Measurements from ENCODE around the gene SPAST. TPM values are rescaled to one million over a fixed set of nuclear protein-coding genes. Genes with fewer than 3 reads are reported as not detected.
"Not testable (repeated sequence)": the region's sequence is repeated elsewhere in the genome, so short reads cannot be mapped to it uniquely, and the experiment has no call there.

Gene SPAST
- total RNA-seq, 1 experiment from 2014 or later, result 21.6 TPM

DNA sequence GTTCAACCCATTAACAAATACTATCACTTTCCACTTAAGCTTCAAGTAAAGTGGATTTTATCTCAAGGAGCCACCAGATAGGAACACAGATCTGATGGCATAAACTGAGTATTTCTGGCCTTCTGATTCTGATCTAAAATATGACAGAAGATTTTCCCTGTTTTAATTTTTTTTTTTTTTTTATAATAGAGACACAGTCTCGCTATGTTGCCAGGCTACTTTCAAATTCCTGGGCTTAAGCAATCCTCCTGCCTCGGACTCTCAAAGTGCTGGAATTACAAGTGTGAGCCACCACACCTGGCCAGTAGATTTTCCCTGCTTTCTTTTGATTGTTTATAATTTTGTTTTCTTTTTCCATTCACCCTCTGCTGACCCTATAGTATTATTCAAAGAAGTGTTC, 65.7 kb downstream of the SPAST start:
- CTCF ChIA-PET, result no interaction called here
- H3K36me3 ChIP-seq (ENCODE audit: low read depth, low read length), result peaks cover 7% of the 10 kb centered on the region; the same call in 1 of the 2 replicates
- BruUV-seq (replicated peaks), result no TSS peak
- no peak overlapping the region for H3K4me3 ChIP-seq (ENCODE audit: low read length)
- H3K9me3 ChIP-seq (ENCODE audit: low read length), result no peaks in the 10 kb centered on the region
- no peaks in the 10 kb centered on the region for H3K27me3 ChIP-seq (ENCODE audit: low read length)
- H3K9me2 ChIP-seq (replicated peaks; ENCODE audit: low read length), result no peaks in the 10 kb centered on the region
- no peaks in the 10 kb centered on the region for H3K79me2 ChIP-seq (ENCODE audit: low read length)
- POLR2A ChIA-PET (ENCODE audit: unreplicated experiment), result no interaction called here
- no peaks in the 10 kb centered on the region for H3K4me1 ChIP-seq (ENCODE audit: insufficient read depth, low read length)
- no peak for TF ChIP-seq CTCF (conservative IDR thresholded peaks at IDR 0.05; ENCODE audit: low read depth, low read length)
- no peak for TF ChIP-seq EZH2phosphoT487 (IDR thresholded peaks at IDR 0.05; ENCODE audit: borderline replicate concordance, low read length)
- no peak for TF ChIP-seq EZH2 (IDR thresholded peaks at IDR 0.05; ENCODE audit: low read length, unreplicated experiment)
- ATAC-seq (no peak), DNase-seq (no peak)
- no peak overlapping the region for H3K9ac ChIP-seq (ENCODE audit: low read length)
- no peak overlapping the region for H3K4me2 ChIP-seq (ENCODE audit: low read length)
- no peak overlapping the region for H2AFZ ChIP-seq (ENCODE audit: low read length)
- H4K20me1 ChIP-seq (ENCODE audit: low read length), result no peaks in the 10 kb centered on the region
- intact Hi-C loops (cut with micrococcal nuclease), result no loop called here
- H3F3A ChIP-seq (ENCODE audit: low read length, unreplicated experiment), result no peaks in the 10 kb centered on the region
- H3K27ac ChIP-seq (ENCODE audit: low read length), result no peak overlapping the region

GRCh38 chr2:32135409-32135808, 72.1 kb downstream of the SPAST start:
- TF ChIP-seq CTCF (conservative IDR thresholded peaks at IDR 0.05; ENCODE audit: low read depth, low read length), result peak; percentile 58
- no peak for TF ChIP-seq EZH2 (IDR thresholded peaks at IDR 0.05; ENCODE audit: low read length, unreplicated experiment)
- peaks cover 6% of the 10 kb centered on the region for H3K4me1 ChIP-seq (ENCODE audit: insufficient read depth, low read length)
- H3K79me2 ChIP-seq (ENCODE audit: low read length), result no peaks in the 10 kb centered on the region
- peak; percentile 99 for ATAC-seq
- H3K9me3 ChIP-seq (ENCODE audit: low read length), result no peaks in the 10 kb centered on the region
- H4K20me1 ChIP-seq (ENCODE audit: low read length), result no peaks in the 10 kb centered on the region
- intact Hi-C loops (cut with micrococcal nuclease), result loop anchor here (2.0 kb wide), 1 partner anchor 73 kb away; the partner anchor contains the start of gene SPAST
- H3K27me3 ChIP-seq (ENCODE audit: low read length), result no peaks in the 10 kb centered on the region
- POLR2A ChIA-PET (ENCODE audit: unreplicated experiment), result no interaction called here
- no TSS peak for BruUV-seq (replicated peaks)
- peak overlapping the region; percentile 65 for H2AFZ ChIP-seq (ENCODE audit: low read length)
- peak overlapping the region; percentile 61; the same call in 1 of the 2 replicates for H3K4me2 ChIP-seq (ENCODE audit: low read length)
- H3K9me2 ChIP-seq (replicated peaks; ENCODE audit: low read length), result no peaks in the 10 kb centered on the region
- H3F3A ChIP-seq (ENCODE audit: low read length, unreplicated experiment), result no peaks in the 10 kb centered on the region
- H3K9ac ChIP-seq (ENCODE audit: low read length), result no peak overlapping the region
- peaks cover 4% of the 10 kb centered on the region; the same call in 1 of the 2 replicates for H3K36me3 ChIP-seq (ENCODE audit: low read depth, low read length)
- H3K27ac ChIP-seq (ENCODE audit: low read length), result peak overlapping the region; percentile 14; the same call in 1 of the 2 replicates
- peak; percentile 89 for DNase-seq
- no peak overlapping the region for H3K4me3 ChIP-seq (ENCODE audit: low read length)
- CTCF ChIA-PET, result no interaction called here

GRCh38 chr2:32136097-32136496, 72.7 kb downstream of the SPAST start:
- no peak overlapping the region for H3K4me3 ChIP-seq (ENCODE audit: low read length)
- ChIA-PET POLR2A (ENCODE audit: unreplicated experiment) (no interaction called here), CTCF (no interaction called here)
- H4K20me1 ChIP-seq (ENCODE audit: low read length), result no peaks in the 10 kb centered on the region
- no peak overlapping the region for H2AFZ ChIP-seq (ENCODE audit: low read length)
- peaks cover 6% of the 10 kb centered on the region for H3K4me1 ChIP-seq (ENCODE audit: insufficient read depth, low read length)
- H3K9me2 ChIP-seq (replicated peaks; ENCODE audit: low read length), result no peaks in the 10 kb centered on the region
- H3K27ac ChIP-seq (ENCODE audit: low read length), result no peak overlapping the region
- DNase-seq (no peak), ATAC-seq (no peak)
- H3K9me3 ChIP-seq (ENCODE audit: low read length), result no peaks in the 10 kb centered on the region
- TF ChIP-seq EZH2 (IDR thresholded peaks at IDR 0.05; ENCODE audit: low read length, unreplicated experiment) (no peak), EZH2phosphoT487 (IDR thresholded peaks at IDR 0.05; ENCODE audit: borderline replicate concordance, low read length) (no peak), CTCF (conservative IDR thresholded peaks at IDR 0.05; ENCODE audit: low read depth, low read length) (no peak)
- no peaks in the 10 kb centered on the region for H3K79me2 ChIP-seq (ENCODE audit: low read length)
- H3K4me2 ChIP-seq (ENCODE audit: low read length), result no peak overlapping the region
- no peaks in the 10 kb centered on the region for H3F3A ChIP-seq (ENCODE audit: low read length, unreplicated experiment)
- H3K27me3 ChIP-seq (ENCODE audit: low read length), result no peaks in the 10 kb centered on the region
- no peak overlapping the region for H3K9ac ChIP-seq (ENCODE audit: low read length)
- no TSS peak for BruUV-seq (replicated peaks)
- intact Hi-C loops (cut with micrococcal nuclease), result no loop called here
- peaks cover 4% of the 10 kb centered on the region; the same call in 1 of the 2 replicates for H3K36me3 ChIP-seq (ENCODE audit: low read depth, low read length)

GRCh38 chr2:32151544-32151943, 88.2 kb downstream of the SPAST start:
- H2AFZ ChIP-seq (ENCODE audit: low read length); DNase-seq; H4K20me1 ChIP-seq (ENCODE audit: low read length); H3K27me3 ChIP-seq (ENCODE audit: low read length); H3K4me3 ChIP-seq (ENCODE audit: low read length); H3F3A ChIP-seq (ENCODE audit: low read length, unreplicated experiment); H3K4me1 ChIP-seq (ENCODE audit: insufficient read depth, low read length); H3K9me2 ChIP-seq (replicated peaks; ENCODE audit: low read length); BruUV-seq (replicated peaks); H3K79me2 ChIP-seq (ENCODE audit: low read length); ATAC-seq; H3K4me2 ChIP-seq (ENCODE audit: low read length); H3K9ac ChIP-seq (ENCODE audit: low read length); CTCF ChIA-PET; H3K36me3 ChIP-seq (ENCODE audit: low read depth, low read length); H3K9me3 ChIP-seq (ENCODE audit: low read length); H3K27ac ChIP-seq (ENCODE audit: low read length); POLR2A ChIA-PET (ENCODE audit: unreplicated experiment); intact Hi-C loops (cut with micrococcal nuclease): not testable (repeated sequence)
